Measurements from ENCODE around the gene P2RX7. TPM values are rescaled to one million over a fixed set of nuclear protein-coding genes. Genes with fewer than 3 reads are reported as not detected.

The P2RX7 gene
- total RNA-seq, 2 experiments from 2014 or later, result 0.13 to 0.48 TPM

DNA sequence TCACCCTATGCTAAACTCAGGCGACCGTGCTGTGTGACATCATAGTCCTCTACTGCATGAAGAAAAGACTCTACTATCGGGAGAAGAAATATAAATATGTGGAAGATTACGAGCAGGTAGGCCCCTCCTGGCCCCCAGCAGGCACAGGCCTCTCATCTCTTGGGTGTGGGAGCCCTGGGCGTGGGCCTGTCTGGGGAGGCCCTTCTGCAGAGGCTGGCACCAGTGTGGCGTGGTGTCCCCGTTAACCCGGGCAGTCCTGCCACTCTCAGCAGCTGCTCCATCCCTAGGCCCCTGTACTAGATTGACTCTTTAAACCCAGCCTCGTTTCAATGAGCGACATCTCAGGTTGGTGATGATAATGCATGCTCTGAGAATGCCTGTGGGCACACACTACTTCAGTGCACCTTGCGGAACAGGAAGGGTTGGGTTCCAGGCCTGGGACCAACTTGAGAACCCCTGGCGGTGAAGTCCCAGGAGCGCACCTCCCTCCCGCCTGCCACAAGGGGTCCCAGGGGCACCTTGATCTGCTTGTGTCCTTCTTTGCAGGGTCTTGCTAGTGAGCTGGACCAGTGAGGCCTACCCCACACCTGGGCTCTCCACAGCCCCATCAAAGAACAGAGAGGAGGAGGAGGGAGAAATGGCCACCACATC, 100.4 kb downstream of the P2RX7 start:
- no peak for DNase-seq (ENCODE audit: low spot score)
- peaks cover 21% of the 10 kb centered on the region; the same call in 1 of the 2 replicates for H3K36me3 ChIP-seq (ENCODE audit: insufficient read depth, low read length)
- H3K4me2 ChIP-seq (ENCODE audit: low read length), result no peak overlapping the region
- H4K20me1 ChIP-seq (ENCODE audit: insufficient read depth, low read length), result no peaks in the 10 kb centered on the region
- no peaks in the 10 kb centered on the region for H3K9me2 ChIP-seq (ENCODE audit: insufficient read depth, low read length)
- H3K9me3 ChIP-seq (ENCODE audit: low read length), result no peaks in the 10 kb centered on the region
- H3K79me2 ChIP-seq (ENCODE audit: insufficient read depth, low read depth, low read length), result no peaks in the 10 kb centered on the region
- H2AFZ ChIP-seq (ENCODE audit: low read length), result no peak overlapping the region
- CTCF ChIA-PET (ENCODE audit: unreplicated experiment), result no interaction called here
- no peak overlapping the region for H3K4me3 ChIP-seq (ENCODE audit: low read depth, low read length, poor library complexity, severe bottlenecking)
- no peak for TF ChIP-seq EZH2phosphoT487 (IDR thresholded peaks at IDR 0.05; ENCODE audit: borderline replicate concordance, low read depth, low read length)
- TF ChIP-seq, protein P1, sequence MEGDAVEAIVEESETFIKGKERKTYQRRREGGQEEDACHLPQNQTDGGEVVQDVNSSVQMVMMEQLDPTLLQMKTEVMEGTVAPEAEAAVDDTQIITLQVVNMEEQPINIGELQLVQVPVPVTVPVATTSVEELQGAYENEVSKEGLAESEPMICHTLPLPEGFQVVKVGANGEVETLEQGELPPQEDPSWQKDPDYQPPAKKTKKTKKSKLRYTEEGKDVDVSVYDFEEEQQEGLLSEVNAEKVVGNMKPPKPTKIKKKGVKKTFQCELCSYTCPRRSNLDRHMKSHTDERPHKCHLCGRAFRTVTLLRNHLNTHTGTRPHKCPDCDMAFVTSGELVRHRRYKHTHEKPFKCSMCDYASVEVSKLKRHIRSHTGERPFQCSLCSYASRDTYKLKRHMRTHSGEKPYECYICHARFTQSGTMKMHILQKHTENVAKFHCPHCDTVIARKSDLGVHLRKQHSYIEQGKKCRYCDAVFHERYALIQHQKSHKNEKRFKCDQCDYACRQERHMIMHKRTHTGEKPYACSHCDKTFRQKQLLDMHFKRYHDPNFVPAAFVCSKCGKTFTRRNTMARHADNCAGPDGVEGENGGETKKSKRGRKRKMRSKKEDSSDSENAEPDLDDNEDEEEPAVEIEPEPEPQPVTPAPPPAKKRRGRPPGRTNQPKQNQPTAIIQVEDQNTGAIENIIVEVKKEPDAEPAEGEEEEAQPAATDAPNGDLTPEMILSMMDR (conservative IDR thresholded peaks at IDR 0.05; ENCODE audit: low read length), result peak; percentile 33; the same call in 1 of the 2 replicates
- no peak overlapping the region for H3K27ac ChIP-seq (ENCODE audit: low read depth, low read length, poor library complexity, severe bottlenecking)
- intact Hi-C loops (cut with micrococcal nuclease; ENCODE audit: unreplicated experiment), result loop anchor here (5.0 kb wide), 1 partner anchor 171 kb away; no protein-coding TSS in a partner anchor
- no peaks in the 10 kb centered on the region for H3K4me1 ChIP-seq (ENCODE audit: insufficient read depth, low read length, poor library complexity, severe bottlenecking)
- no TSS peak for BruUV-seq (replicated peaks)
- POLR2A ChIA-PET, result no interaction called here

DNA sequence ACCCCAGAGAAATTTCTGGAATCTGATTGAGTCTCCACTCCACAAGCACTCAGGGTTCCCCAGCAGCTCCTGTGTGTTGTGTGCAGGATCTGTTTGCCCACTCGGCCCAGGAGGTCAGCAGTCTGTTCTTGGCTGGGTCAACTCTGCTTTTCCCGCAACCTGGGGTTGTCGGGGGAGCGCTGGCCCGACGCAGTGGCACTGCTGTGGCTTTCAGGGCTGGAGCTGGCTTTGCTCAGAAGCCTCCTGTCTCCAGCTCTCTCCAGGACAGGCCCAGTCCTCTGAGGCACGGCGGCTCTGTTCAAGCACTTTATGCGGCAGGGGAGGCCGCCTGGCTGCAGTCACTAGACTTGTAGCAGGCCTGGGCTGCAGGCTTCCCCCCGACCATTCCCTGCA, 100.9 kb downstream of the P2RX7 start:
- Histone ChIP-seq H3K27ac (ENCODE audit: low read depth, low read length, poor library complexity, severe bottlenecking) (no peak overlapping the region), H3K9me2 (ENCODE audit: insufficient read depth, low read length) (no peaks in the 10 kb centered on the region), H2AFZ (ENCODE audit: low read length) (no peak overlapping the region), H3K4me2 (ENCODE audit: low read length) (no peak overlapping the region), H3K36me3 (ENCODE audit: insufficient read depth, low read length) (peaks cover 23% of the 10 kb centered on the region; the same call in 1 of the 2 replicates), H3K4me3 (ENCODE audit: low read depth, low read length, poor library complexity, severe bottlenecking) (no peak overlapping the region), H4K20me1 (ENCODE audit: insufficient read depth, low read length) (no peaks in the 10 kb centered on the region), H3K4me1 (ENCODE audit: insufficient read depth, low read length, poor library complexity, severe bottlenecking) (no peaks in the 10 kb centered on the region), H3K79me2 (ENCODE audit: insufficient read depth, low read depth, low read length) (no peaks in the 10 kb centered on the region), H3K9me3 (ENCODE audit: low read length) (no peaks in the 10 kb centered on the region)
- BruUV-seq (replicated peaks), result no TSS peak
- TF ChIP-seq, protein P1 (conservative IDR thresholded peaks at IDR 0.05; ENCODE audit: low read length), result no peak
- no peak for TF ChIP-seq EZH2phosphoT487 (IDR thresholded peaks at IDR 0.05; ENCODE audit: borderline replicate concordance, low read depth, low read length)
- POLR2A ChIA-PET, result no interaction called here
- intact Hi-C loops (cut with micrococcal nuclease; ENCODE audit: unreplicated experiment), result loop anchor here (5.0 kb wide), 1 partner anchor 171 kb away; no protein-coding TSS in a partner anchor
- DNase-seq (ENCODE audit: low spot score), result no peak
- CTCF ChIA-PET (ENCODE audit: unreplicated experiment), result no interaction called here

DNA sequence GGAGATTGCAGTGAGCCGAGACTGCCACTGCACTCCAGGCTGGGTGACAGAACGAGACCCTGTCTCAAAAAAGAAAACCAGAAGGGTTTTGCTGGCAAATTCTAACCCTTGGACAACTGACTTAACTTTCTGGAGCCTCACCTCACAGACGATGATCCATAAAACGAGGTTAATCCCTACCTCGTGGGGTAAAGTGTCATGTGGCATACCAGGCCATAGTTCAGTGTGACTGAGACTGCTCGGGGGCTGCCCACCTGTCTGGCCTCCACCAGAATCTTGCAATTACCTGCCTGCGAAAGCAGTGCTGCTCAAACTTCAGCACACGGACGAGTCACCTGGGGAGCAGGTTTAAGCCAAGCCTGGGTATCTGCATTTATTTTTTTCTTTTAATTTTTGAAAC, 104.1 kb downstream of the P2RX7 start:
- H3K4me1 ChIP-seq (ENCODE audit: insufficient read depth, low read length, poor library complexity, severe bottlenecking), result no peaks in the 10 kb centered on the region
- intact Hi-C loops (cut with micrococcal nuclease; ENCODE audit: unreplicated experiment), result no loop called here
- H3K36me3 ChIP-seq (ENCODE audit: insufficient read depth, low read length), result peaks cover 23% of the 10 kb centered on the region; the same call in 1 of the 2 replicates
- ChIA-PET CTCF (ENCODE audit: unreplicated experiment) (no interaction called here), POLR2A (no interaction called here)
- H3K4me3 ChIP-seq (ENCODE audit: low read depth, low read length, poor library complexity, severe bottlenecking), result no peak overlapping the region
- H3K79me2 ChIP-seq (ENCODE audit: insufficient read depth, low read depth, low read length), result no peaks in the 10 kb centered on the region
- TF ChIP-seq, protein P1 (conservative IDR thresholded peaks at IDR 0.05; ENCODE audit: low read length), result no peak
- TF ChIP-seq EZH2phosphoT487 (IDR thresholded peaks at IDR 0.05; ENCODE audit: borderline replicate concordance, low read depth, low read length), result no peak
- no peak overlapping the region for H3K27ac ChIP-seq (ENCODE audit: low read depth, low read length, poor library complexity, severe bottlenecking)
- H3K9me3 ChIP-seq (ENCODE audit: low read length), result no peaks in the 10 kb centered on the region
- H3K9me2 ChIP-seq (ENCODE audit: insufficient read depth, low read length), result no peaks in the 10 kb centered on the region
- H4K20me1 ChIP-seq (ENCODE audit: insufficient read depth, low read length), result no peaks in the 10 kb centered on the region
- no peak overlapping the region for H3K4me2 ChIP-seq (ENCODE audit: low read length)
- no TSS peak for BruUV-seq (replicated peaks)
- DNase-seq (ENCODE audit: low spot score), result no peak
- H2AFZ ChIP-seq (ENCODE audit: low read length), result no peak overlapping the region
